Natural killer cell treated with Interleukin-12 subunit alpha and Interleukin-12 subunit beta and Interleukin-15 and Interleukin-18, amount 100 ng/mL, for 72 hours (primary cell): ENCODE measurements around the gene WDFY2. TPM values are rescaled to one million over a fixed set of nuclear protein-coding genes. Genes with fewer than 3 reads are reported as not detected.

Experiments
- ATAC-seq, 2 donors: fragments of 150-1000 bp; cut with Tn5 transposase in 1 of 2; sonication (Bioruptor Pico), chemical (Tn5 transposase) in 1 of 2; 2 replicates each; pipeline ENCODE4 v1.10.0; 2021
- DNase-seq: peaks from one replicate; pipeline ENCODE4 v3.0.0; 2022; ENCODE audit warnings: low spot score
- H3K27ac Mint-ChIP-seq, 2 donors: 1 replicate in 1 of 2; 2 replicates in 1 of 2; pipeline ENCODE4 v1.8.0; 2022; ENCODE audit warnings: mixed read lengths in 2 of 2, mild to moderate bottlenecking in 1 of 2, moderate library complexity in 1 of 2
- H3K27me3 Mint-ChIP-seq, 2 donors: 1 replicate in 1 of 2; 2 replicates in 1 of 2; pipeline ENCODE4 v1.8.0; 2022; ENCODE audit warnings: mixed read lengths in 2 of 2
- H3K36me3 Mint-ChIP-seq: one replicate; pipeline ENCODE4 v1.8.0; 2022; ENCODE audit warnings: mixed read lengths
- H3K4me1 Mint-ChIP-seq, 2 donors: 1 replicate in 1 of 2; 2 replicates in 1 of 2; pipeline ENCODE4 v1.8.0; 2022; ENCODE audit warnings: low read depth in 2 of 2, mixed read lengths in 2 of 2, mild to moderate bottlenecking in 1 of 2
- H3K4me3 Mint-ChIP-seq: one replicate; pipeline ENCODE4 v1.8.0; 2022; ENCODE audit warnings: mixed read lengths
- H3K9me3 Mint-ChIP-seq: 2 replicates; pipeline ENCODE4 v1.8.0; 2022; ENCODE audit warnings: mixed read lengths
- total RNA-seq, 2 donors: library from RNA; stranded (reverse); gene quantifications; one replicate each; pipeline ENCODE4 v1.2.3, GENCODE V29; 2022

WDFY2 gene
- total RNA-seq, 2 donors from 2014 or later, result 9.3 to 12.1 TPM

- DNase-seq, result no peak
- H3K9me3 Mint-ChIP-seq, result no peaks in the 10 kb centered on the region
- no peak overlapping the region for H3K4me3 Mint-ChIP-seq
- no peak for ATAC-seq
- H3K27me3 Mint-ChIP-seq, result no peaks in the 10 kb centered on the region
- H3K4me1 Mint-ChIP-seq, result peaks cover 5 to 6% of the 10 kb centered on the region in 2 donors
- H3K36me3 Mint-ChIP-seq, result peaks cover 9% of the 10 kb centered on the region
- no peak overlapping the region for H3K27ac Mint-ChIP-seq
Observed at GRCh38 chr13:51759240-51759639, 175.0 kb downstream of the WDFY2 start.

DNA sequence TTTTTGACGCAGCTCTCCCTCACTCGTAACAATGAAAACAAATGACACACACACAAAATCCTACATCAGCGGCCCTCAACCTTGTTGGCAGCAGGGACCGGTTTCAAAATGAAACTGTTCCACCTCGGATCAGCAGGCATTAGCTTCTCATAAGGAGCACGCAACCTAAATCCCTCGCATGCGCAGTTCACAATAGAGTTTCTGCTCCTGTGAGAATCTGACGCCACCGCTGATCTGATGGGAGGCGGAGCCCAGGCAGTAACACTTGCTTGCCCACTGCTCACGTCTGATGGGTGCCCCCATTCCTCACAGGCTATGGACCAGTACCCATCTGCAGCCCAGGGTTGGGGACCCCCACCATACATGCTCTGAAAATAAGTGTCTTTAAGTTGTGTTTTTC, 176.3 kb downstream of the WDFY2 start:
- Mint-ChIP-seq H3K27ac (no peak overlapping the region), H3K4me1 (peaks cover 15 to 18% of the 10 kb centered on the region in 2 donors), H3K4me3 (no peak overlapping the region), H3K9me3 (no peaks in the 10 kb centered on the region), H3K36me3 (peaks cover 8% of the 10 kb centered on the region), H3K27me3 (no peaks in the 10 kb centered on the region)
- no peak for DNase-seq
- no peak for ATAC-seq

GRCh38 chr13:51761643-51762350, 177.5 kb downstream of the WDFY2 start:
- H3K27ac Mint-ChIP-seq, result peak overlapping the region in 1 of 2 donors; percentile 79
- no peaks in the 10 kb centered on the region for H3K9me3 Mint-ChIP-seq
- peaks cover 8% of the 10 kb centered on the region for H3K36me3 Mint-ChIP-seq
- H3K4me1 Mint-ChIP-seq, result peaks cover 15 to 19% of the 10 kb centered on the region in 2 donors
- ATAC-seq (no peak), DNase-seq (no peak)
- no peak overlapping the region for H3K4me3 Mint-ChIP-seq
- H3K27me3 Mint-ChIP-seq, result no peaks in the 10 kb centered on the region

GRCh38 chr13:51763486-51763885, 179.2 kb downstream of the WDFY2 start:
- no peaks in the 10 kb centered on the region for H3K27me3 Mint-ChIP-seq

DNA sequence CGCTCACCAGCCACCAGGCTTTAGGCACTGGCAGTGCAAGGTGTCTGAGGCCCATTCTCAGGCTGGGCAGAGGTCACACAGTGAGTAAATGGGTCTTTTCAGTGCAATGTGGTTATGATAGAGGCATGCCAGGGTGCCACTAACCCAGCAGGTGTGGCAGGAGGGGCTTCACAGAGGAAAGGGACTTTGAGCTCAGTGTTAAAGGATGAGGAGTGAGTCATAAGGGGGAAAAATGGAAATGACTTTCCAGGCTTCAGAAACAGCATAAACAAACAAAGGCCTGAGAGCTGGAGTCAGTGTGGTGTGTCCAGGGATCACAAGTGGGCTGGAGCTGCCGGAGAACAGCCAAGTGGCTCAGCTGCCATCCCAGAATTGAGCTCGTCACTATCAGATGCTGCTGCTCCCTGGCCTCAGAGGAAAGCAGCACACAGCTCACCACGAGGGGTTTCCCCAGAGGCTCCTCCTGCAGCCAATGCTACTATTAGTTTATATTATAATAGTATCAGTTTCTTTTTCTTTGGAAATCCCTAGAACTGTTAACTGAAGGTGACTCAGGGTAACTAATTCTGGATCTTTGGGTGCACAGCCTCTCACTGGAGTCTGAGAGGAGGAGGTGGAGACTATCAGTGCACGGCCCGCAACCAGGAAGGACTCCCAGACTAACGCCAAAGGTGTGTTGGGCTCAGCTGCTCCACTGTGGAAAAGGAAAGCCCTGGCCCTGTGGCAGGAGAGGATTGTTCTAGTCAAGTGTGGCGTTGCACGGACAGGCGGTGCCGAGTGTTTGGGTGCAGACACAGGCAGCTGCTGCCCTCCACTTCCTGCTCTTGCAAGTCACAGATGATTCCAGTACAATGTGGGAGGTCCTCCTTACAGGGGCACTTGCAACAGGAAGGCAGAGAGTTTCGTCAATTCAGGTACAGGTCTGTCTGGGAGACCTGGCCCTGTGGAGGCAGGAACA, 180.2 kb downstream of the WDFY2 start:
- no peaks in the 10 kb centered on the region for H3K9me3 Mint-ChIP-seq
- H3K4me3 Mint-ChIP-seq, result peak overlapping the region; percentile 70
- no peaks in the 10 kb centered on the region for H3K27me3 Mint-ChIP-seq
- peaks cover 15 to 22% of the 10 kb centered on the region in 2 donors for H3K4me1 Mint-ChIP-seq
- DNase-seq (no peak), ATAC-seq (peak; percentile 77 to 87)
- H3K27ac Mint-ChIP-seq, result peak overlapping the region; percentile 59 to 85
- H3K36me3 Mint-ChIP-seq, result peaks cover 8% of the 10 kb centered on the region

More at GRCh38 chr13:51763486-51763885, 179.2 kb downstream of the WDFY2 start:
- DNase-seq (no peak), ATAC-seq (no peak)
- Mint-ChIP-seq H3K9me3 (no peaks in the 10 kb centered on the region), H3K36me3 (peaks cover 8% of the 10 kb centered on the region), H3K4me1 (peaks cover 15 to 22% of the 10 kb centered on the region in 2 donors), H3K4me3 (no peak overlapping the region), H3K27ac (no peak overlapping the region)

GRCh38 chr13:51765142-51765515, 180.9 kb downstream of the WDFY2 start:
- Mint-ChIP-seq H3K27ac (peak overlapping the region; percentile 59 to 85), H3K36me3 (peaks cover 4% of the 10 kb centered on the region), H3K9me3 (no peaks in the 10 kb centered on the region), H3K4me1 (peaks cover 15 to 22% of the 10 kb centered on the region in 2 donors), H3K27me3 (no peaks in the 10 kb centered on the region), H3K4me3 (peak overlapping the region; percentile 70)
- ATAC-seq (no peak), DNase-seq (no peak)

GRCh38 chr13:51767100-51767499, 182.8 kb downstream of the WDFY2 start:
- Mint-ChIP-seq H3K27me3 (no peaks in the 10 kb centered on the region), H3K9me3 (no peaks in the 10 kb centered on the region), H3K36me3 (no peaks in the 10 kb centered on the region), H3K27ac (no peak overlapping the region), H3K4me3 (no peak overlapping the region), H3K4me1 (peaks cover 15 to 22% of the 10 kb centered on the region in 2 donors)
- ATAC-seq, result no peak
- no peak for DNase-seq

DNA sequence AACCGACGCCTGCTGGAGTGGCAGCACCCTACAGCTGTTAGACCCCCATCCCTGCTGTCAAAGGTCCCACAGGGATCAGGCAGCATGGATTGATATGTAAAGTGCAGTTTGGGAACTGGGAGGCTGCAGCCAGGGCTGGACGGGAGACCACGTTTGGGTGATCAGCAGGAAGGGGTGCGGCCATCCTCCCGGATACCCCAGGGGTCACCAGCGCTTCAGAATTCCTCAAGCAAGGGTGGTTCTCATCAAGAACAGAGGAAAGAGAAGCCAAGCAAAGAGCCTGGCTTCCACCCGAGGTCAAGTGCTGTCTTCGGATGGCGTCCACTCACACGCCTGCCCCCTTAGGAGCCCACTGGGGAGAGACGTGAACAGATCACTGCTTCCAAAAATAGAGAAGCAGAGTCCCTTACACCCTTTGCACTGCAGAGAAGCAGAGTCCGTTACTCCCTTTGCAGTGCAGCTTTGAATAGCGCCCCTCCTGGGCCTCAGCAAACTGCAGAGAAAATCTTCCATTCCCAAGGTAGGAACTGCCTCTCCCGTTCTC, 184.2 kb downstream of the WDFY2 start:
- no peak overlapping the region for H3K27ac Mint-ChIP-seq
- no peak overlapping the region for H3K4me3 Mint-ChIP-seq
- H3K27me3 Mint-ChIP-seq, result no peaks in the 10 kb centered on the region
- DNase-seq (no peak), ATAC-seq (no peak)
- no peaks in the 10 kb centered on the region for H3K36me3 Mint-ChIP-seq
- H3K9me3 Mint-ChIP-seq, result no peaks in the 10 kb centered on the region
- peaks cover 15 to 20% of the 10 kb centered on the region in 2 donors for H3K4me1 Mint-ChIP-seq

DNA sequence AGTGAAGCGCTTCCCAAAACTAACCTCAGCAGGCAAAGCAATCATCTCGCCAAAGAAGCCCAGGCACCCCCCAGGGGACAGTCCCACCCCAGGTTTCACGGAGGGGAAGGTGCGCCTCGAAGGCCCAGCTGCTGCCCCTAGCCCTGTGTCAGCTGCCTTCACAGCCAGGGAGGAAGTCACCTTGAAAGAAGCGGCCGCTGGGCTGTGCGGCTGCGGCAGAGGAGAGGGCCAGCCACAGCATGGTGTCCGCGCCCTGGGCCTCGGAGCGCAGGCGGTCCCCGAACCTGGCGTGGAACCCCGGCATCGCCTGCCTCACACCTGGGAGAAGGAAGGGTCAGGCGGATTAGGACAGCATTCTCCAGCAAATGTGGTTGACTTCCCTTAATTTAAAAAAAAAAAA, 184.7 kb downstream of the WDFY2 start:
- peaks cover 13 to 18% of the 10 kb centered on the region in 2 donors for H3K4me1 Mint-ChIP-seq
- no peaks in the 10 kb centered on the region for H3K9me3 Mint-ChIP-seq
- H3K4me3 Mint-ChIP-seq, result no peak overlapping the region
- ATAC-seq (no peak), DNase-seq (no peak)
- H3K27ac Mint-ChIP-seq, result no peak overlapping the region
- H3K27me3 Mint-ChIP-seq, result no peaks in the 10 kb centered on the region
- no peaks in the 10 kb centered on the region for H3K36me3 Mint-ChIP-seq

GRCh38 chr13:51769455-51770127, 185.3 kb downstream of the WDFY2 start:
- DNase-seq (no peak), ATAC-seq (no peak)
- H3K4me1 Mint-ChIP-seq, result peaks cover 7 to 14% of the 10 kb centered on the region in 2 donors
- H3K4me3 Mint-ChIP-seq, result no peak overlapping the region
- no peaks in the 10 kb centered on the region for H3K36me3 Mint-ChIP-seq
- no peaks in the 10 kb centered on the region for H3K27me3 Mint-ChIP-seq
- no peaks in the 10 kb centered on the region for H3K9me3 Mint-ChIP-seq
- no peak overlapping the region for H3K27ac Mint-ChIP-seq

DNA sequence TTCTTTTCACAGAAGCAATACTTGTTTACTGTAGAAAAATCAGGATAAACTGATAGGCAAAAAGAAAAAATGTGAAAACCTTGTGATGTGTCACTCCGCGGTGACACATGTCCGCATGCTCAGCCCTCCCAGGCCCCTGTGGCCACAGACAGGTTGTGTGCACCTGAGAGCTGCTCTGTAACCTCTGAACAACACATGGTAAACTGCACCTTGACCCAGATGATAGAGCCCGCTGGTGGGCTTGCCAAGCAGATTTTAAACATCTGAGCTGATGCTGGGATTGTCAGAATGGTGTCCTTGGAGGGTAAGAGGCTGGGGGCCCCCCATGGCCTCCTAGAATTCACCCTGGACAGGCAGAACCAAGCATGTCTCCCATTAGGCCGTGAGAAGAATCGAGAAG, 185.9 kb downstream of the WDFY2 start:
- H3K4me3 Mint-ChIP-seq, result no peak overlapping the region
- DNase-seq (no peak), ATAC-seq (no peak)
- no peaks in the 10 kb centered on the region for H3K36me3 Mint-ChIP-seq
- H3K9me3 Mint-ChIP-seq, result no peaks in the 10 kb centered on the region
- peaks cover 2 to 9% of the 10 kb centered on the region in 2 donors for H3K4me1 Mint-ChIP-seq
- no peak overlapping the region for H3K27ac Mint-ChIP-seq
- H3K27me3 Mint-ChIP-seq, result no peaks in the 10 kb centered on the region

GRCh38 chr13:51770681-51771417, 186.6 kb downstream of the WDFY2 start:
- Mint-ChIP-seq H3K4me3 (no peak overlapping the region), H3K27ac (no peak overlapping the region), H3K4me1 (peaks cover 0 to 4% of the 10 kb centered on the region in 2 donors), H3K36me3 (no peaks in the 10 kb centered on the region), H3K27me3 (no peaks in the 10 kb centered on the region), H3K9me3 (no peaks in the 10 kb centered on the region)
- DNase-seq, result no peak
- no peak for ATAC-seq
